ENCODE data around the gene MEI4.

- TF ChIP-seq CTCF (IDR thresholded peaks at IDR 0.05), result no peak
- no peak for TF ChIP-seq EP300 (IDR thresholded peaks at IDR 0.05)
- TF ChIP-seq POLR2A (IDR thresholded peaks at IDR 0.05), result no peak
Measured at GRCh38 chr6:77666846-77667245, 14.0 kb downstream of the MEI4 start.

Measured in ovary (tissue), 3 donors.